MM.1S (cell line): ENCODE results near the gene RHOBTB3.
A peak's percentile ranks its signal among the peaks of the same experiment; 100 is the strongest.

Experiments used
- DNase-seq: peaks from one replicate; pipeline ENCODE4 v3.0.0-alpha.2; 2015
- H2AFZ ChIP-seq: fragments of 300-600 bp; sonication (generic); 2 replicates; pipeline ENCODE4 v1.6.0; 2016; ENCODE audit warnings: antibody characterized with exemption, low read length
- H3F3A ChIP-seq: fragments of 300-600 bp; sonication (generic); 2 replicates; pipeline ENCODE4 v1.6.1; 2016; ENCODE audit warnings: mild to moderate bottlenecking, antibody characterized with exemption, low read length, moderate library complexity, mixed read lengths; ENCODE audit not compliant: insufficient read depth
- H3K27ac ChIP-seq: fragments of 300-600 bp; sonication (generic); 2 replicates; pipeline ENCODE4 v1.5.1; 2016; ENCODE audit warnings: mild to moderate bottlenecking, low read length
- H3K27me3 ChIP-seq: fragments of 300-600 bp; sonication (generic); replicated peaks from 2 replicates; pipeline ENCODE4 v1.6.0; 2016; ENCODE audit warnings: low read length; ENCODE audit not compliant: insufficient read depth
- H3K36me3 ChIP-seq: fragments of 300-600 bp; sonication (generic); replicated peaks from 2 replicates; pipeline ENCODE4 v1.6.1; 2016; ENCODE audit warnings: mild to moderate bottlenecking, low read length, mixed read lengths; ENCODE audit not compliant: insufficient read depth
- H3K4me1 ChIP-seq: fragments of 300-600 bp; sonication (generic); 2 replicates; pipeline ENCODE4 v1.6.1; 2016; ENCODE audit warnings: low read length, mixed read lengths
- H3K4me2 ChIP-seq: fragments of 300-600 bp; sonication (generic); 2 replicates; pipeline ENCODE4 v1.6.0; 2016; ENCODE audit warnings: low read depth, low read length
- H3K4me3 ChIP-seq: fragments of 300-600 bp; sonication (generic); 2 replicates; pipeline ENCODE4 v1.5.1; 2016; ENCODE audit warnings: low read length, mixed read lengths
- H3K79me2 ChIP-seq: fragments of 300-600 bp; sonication (generic); 2 replicates; pipeline ENCODE4 v1.6.1; 2016; ENCODE audit warnings: mixed run types, low read length, mixed read lengths
- H3K9ac ChIP-seq: fragments of 300-600 bp; sonication (generic); 2 replicates; pipeline ENCODE4 v1.6.1; 2016; ENCODE audit warnings: low read length, mixed read lengths
- H3K9me2 ChIP-seq: fragments of 300-600 bp; sonication (generic); replicated peaks from 2 replicates; pipeline ENCODE4 v1.6.1; 2016; ENCODE audit warnings: mild to moderate bottlenecking, low read length, mixed read lengths; ENCODE audit not compliant: insufficient read depth
- H3K9me3 ChIP-seq: fragments of 300-600 bp; sonication (generic); replicated peaks from 2 replicates; pipeline ENCODE4 v1.6.1; 2016; ENCODE audit warnings: mild to moderate bottlenecking, low read length, mixed read lengths; ENCODE audit not compliant: insufficient read depth
- H4K20me1 ChIP-seq: fragments of 300-600 bp; sonication (generic); 2 replicates; pipeline ENCODE4 v1.6.1; 2016; ENCODE audit warnings: mild to moderate bottlenecking, low read length, moderate library complexity, mixed read lengths; ENCODE audit not compliant: insufficient read depth
- EZH2 ChIP-seq: fragments of 300-600 bp; sonication (generic); optimal IDR thresholded peaks from 2 replicates; pipeline ENCODE3; 2017; ENCODE audit warnings: low read depth, mild to moderate bottlenecking, antibody characterized with exemption, low read length, mixed read lengths
- EZH2phosphoT487 ChIP-seq: fragments of 300-600 bp; sonication (generic); IDR thresholded peaks from 2 replicates; pipeline ENCODE4 v1.6.1; 2018; ENCODE audit warnings: antibody characterized with exemption, low read length
- TF ChIP-seq, protein P1 (sequence below): fragments of 300-600 bp; sonication (generic); IDR thresholded peaks from 2 replicates; pipeline ENCODE4 v1.5.1; 2016; ENCODE audit warnings: antibody characterized with exemption, low read length, mixed read lengths

Gene RHOBTB3

DNA sequence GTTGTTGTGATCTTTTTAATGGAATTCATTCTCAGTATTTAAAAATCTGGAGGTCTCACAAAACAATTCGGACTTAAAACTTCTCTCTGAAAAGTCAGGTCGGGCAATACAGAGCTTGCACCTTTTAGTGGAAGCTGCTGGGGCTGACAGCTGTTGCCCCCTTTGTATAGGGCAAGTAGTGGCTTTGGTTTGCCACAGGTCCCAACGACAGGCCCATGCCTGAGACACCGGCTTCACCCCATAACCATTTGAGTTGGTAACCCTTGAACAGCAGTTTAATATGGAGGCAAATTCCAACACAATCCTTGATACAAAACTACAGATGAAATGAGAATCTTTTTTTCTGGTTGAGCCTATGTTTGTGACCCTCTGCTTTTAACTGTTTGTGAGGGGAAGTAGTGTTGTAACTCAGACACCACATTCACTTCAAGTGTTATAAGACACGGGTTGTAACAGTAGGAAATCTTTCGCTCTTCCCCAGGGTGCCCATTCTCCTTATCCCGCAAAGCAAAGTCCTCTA, 92.1 kb downstream of the RHOBTB3 start:
- Histone ChIP-seq H3K36me3 (no peaks in the 10 kb centered on the region), H2AFZ (peak overlapping the region; percentile 87), H3K4me2 (peak overlapping the region; percentile 83), H3K9ac (peak overlapping the region; percentile 66), H3K27me3 (no peaks in the 10 kb centered on the region), H3K4me1 (peaks cover 12% of the 10 kb centered on the region), H3K27ac (peak overlapping the region; percentile 91), H3K4me3 (peak overlapping the region; percentile 89), H3K9me3 (no peaks in the 10 kb centered on the region), H3K9me2 (no peaks in the 10 kb centered on the region), H3K79me2 (peaks cover 43% of the 10 kb centered on the region), H3F3A (peaks cover 31% of the 10 kb centered on the region), H4K20me1 (no peaks in the 10 kb centered on the region)
- no peak for DNase-seq
- TF ChIP-seq, protein P1, sequence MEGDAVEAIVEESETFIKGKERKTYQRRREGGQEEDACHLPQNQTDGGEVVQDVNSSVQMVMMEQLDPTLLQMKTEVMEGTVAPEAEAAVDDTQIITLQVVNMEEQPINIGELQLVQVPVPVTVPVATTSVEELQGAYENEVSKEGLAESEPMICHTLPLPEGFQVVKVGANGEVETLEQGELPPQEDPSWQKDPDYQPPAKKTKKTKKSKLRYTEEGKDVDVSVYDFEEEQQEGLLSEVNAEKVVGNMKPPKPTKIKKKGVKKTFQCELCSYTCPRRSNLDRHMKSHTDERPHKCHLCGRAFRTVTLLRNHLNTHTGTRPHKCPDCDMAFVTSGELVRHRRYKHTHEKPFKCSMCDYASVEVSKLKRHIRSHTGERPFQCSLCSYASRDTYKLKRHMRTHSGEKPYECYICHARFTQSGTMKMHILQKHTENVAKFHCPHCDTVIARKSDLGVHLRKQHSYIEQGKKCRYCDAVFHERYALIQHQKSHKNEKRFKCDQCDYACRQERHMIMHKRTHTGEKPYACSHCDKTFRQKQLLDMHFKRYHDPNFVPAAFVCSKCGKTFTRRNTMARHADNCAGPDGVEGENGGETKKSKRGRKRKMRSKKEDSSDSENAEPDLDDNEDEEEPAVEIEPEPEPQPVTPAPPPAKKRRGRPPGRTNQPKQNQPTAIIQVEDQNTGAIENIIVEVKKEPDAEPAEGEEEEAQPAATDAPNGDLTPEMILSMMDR: no peak
- TF ChIP-seq EZH2phosphoT487 (no peak), EZH2 (no peak)

DNA sequence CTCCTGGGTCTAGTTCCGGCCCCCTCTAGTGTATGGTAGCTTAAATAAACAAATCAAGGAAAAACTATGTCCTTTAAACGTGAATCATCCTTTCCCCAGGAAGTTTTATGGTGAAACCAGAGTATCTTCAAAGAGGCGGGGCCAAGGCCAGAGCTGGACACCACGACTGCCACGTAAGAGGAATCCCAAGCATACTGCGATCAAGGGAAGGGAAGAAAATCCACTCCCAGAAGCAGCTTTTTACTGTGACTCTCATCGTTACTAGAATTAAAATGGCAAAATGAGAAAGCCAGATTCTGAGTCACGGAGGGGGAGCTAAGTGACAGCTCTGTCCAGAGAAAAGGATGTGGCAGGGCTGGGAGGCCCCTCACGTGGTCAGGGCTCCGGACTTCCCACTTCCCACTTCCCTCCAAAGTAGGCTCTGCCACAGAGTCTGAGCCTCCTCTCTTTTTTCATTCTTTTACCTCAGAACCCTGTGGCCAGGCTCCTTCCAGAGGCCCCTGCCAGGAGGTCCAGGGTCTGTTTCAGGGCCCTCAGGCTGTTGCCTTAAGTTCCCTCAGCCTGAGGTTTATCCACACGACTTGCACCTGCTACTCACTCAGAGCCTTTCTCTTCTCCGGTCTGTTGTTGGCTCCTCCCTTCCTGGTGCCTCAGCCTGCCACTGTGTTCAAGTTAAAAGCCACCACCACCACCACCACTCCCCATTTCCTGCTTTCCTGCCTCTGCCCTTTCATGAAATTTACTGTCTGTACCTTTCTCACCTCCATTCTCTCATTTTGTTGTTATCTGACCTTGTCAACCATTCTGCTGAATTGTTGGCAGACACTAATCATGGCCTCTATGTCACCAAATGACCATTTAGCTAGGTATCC, 92.8 kb downstream of the RHOBTB3 start:
- Histone ChIP-seq H2AFZ (peak overlapping the region; percentile 87), H3K9me2 (no peaks in the 10 kb centered on the region), H3K9ac (peak overlapping the region; percentile 66), H3K4me3 (peak overlapping the region; percentile 89), H3K27me3 (no peaks in the 10 kb centered on the region), H3F3A (peaks cover 31% of the 10 kb centered on the region), H3K4me2 (peak overlapping the region; percentile 83), H3K36me3 (no peaks in the 10 kb centered on the region), H3K4me1 (peaks cover 7% of the 10 kb centered on the region), H3K79me2 (peaks cover 36% of the 10 kb centered on the region), H3K27ac (peak overlapping the region; percentile 91), H4K20me1 (no peaks in the 10 kb centered on the region), H3K9me3 (no peaks in the 10 kb centered on the region)
- TF ChIP-seq EZH2phosphoT487 (no peak), EZH2 (no peak)
- TF ChIP-seq, protein P1: no peak
- peak; percentile 86 for DNase-seq

DNA sequence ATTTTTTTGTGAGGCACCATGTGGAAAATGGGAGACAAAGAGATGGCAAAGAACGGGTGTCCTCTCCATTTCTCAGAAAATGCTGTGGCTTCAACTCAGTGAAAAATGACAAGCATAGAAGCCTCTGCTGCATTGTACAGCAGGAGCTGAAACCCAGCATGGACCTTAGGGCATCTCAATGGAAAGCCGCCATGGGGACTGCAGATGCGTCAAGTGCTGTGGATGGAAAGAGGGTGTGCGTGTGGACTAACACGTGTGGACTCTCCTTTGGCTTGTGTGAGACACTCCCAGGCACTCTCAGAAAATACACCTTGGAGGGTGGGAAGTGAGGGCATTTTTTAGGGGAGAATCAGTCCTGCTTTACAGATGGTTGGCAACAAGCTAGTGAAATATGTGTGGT, 93.6 kb downstream of the RHOBTB3 start:
- H2AFZ ChIP-seq: peak overlapping the region; percentile 87
- H3F3A ChIP-seq: peaks cover 31% of the 10 kb centered on the region
- no peaks in the 10 kb centered on the region for H4K20me1 ChIP-seq
- no peak for DNase-seq
- peak overlapping the region; percentile 89; the same call in 1 of the 2 replicates for H3K4me3 ChIP-seq
- H3K4me2 ChIP-seq: peak overlapping the region; percentile 83
- TF ChIP-seq EZH2 (no peak), EZH2phosphoT487 (no peak)
- TF ChIP-seq, protein P1: no peak
- H3K4me1 ChIP-seq: peaks cover 7% of the 10 kb centered on the region
- no peaks in the 10 kb centered on the region for H3K36me3 ChIP-seq
- H3K27me3 ChIP-seq: no peaks in the 10 kb centered on the region
- peak overlapping the region; percentile 91 for H3K27ac ChIP-seq
- peak overlapping the region; percentile 66; the same call in 1 of the 2 replicates for H3K9ac ChIP-seq
- no peaks in the 10 kb centered on the region for H3K9me3 ChIP-seq
- peaks cover 28% of the 10 kb centered on the region for H3K79me2 ChIP-seq
- H3K9me2 ChIP-seq: no peaks in the 10 kb centered on the region
